ENCODE results near the gene FAAP100. TPM values are rescaled to one million over a fixed set of nuclear protein-coding genes. Genes with fewer than 3 reads are reported as not detected.

The FAAP100 gene
- total RNA-seq, 1 donor, result 31.7 TPM

DNA sequence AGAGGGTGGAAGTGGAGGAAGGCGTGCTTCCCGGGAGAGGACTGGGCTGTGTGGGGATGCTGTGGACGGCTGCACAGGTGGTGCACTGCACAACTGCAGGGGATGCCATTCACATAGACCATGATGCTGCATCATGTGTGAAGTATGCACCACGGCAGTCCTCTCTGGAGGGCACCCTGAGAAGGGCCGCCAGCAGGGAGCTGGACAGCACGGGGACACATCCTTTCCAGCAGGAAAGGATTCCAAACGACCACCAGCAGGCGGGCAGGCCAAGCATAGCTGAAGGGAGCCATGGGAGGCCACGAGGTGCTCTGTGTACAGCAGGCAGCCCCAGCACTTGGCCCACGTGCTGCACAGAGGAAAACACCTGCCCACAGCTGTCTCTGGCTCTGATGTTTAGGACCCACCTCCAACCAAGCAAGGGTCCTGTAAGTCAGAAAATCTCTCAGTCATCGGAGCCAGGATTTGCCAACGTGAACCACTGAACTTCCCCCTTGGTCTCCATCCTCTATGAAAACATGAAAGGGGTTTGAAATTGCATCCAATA lies 49.6 kb downstream of the FAAP100 start:
- H3K4me3 ChIP-seq (ENCODE audit: low read depth, low read length), result no peak overlapping the region
- TF ChIP-seq, protein P1, sequence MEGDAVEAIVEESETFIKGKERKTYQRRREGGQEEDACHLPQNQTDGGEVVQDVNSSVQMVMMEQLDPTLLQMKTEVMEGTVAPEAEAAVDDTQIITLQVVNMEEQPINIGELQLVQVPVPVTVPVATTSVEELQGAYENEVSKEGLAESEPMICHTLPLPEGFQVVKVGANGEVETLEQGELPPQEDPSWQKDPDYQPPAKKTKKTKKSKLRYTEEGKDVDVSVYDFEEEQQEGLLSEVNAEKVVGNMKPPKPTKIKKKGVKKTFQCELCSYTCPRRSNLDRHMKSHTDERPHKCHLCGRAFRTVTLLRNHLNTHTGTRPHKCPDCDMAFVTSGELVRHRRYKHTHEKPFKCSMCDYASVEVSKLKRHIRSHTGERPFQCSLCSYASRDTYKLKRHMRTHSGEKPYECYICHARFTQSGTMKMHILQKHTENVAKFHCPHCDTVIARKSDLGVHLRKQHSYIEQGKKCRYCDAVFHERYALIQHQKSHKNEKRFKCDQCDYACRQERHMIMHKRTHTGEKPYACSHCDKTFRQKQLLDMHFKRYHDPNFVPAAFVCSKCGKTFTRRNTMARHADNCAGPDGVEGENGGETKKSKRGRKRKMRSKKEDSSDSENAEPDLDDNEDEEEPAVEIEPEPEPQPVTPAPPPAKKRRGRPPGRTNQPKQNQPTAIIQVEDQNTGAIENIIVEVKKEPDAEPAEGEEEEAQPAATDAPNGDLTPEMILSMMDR (IDR thresholded peaks at IDR 0.05; ENCODE audit: insufficient read depth, low read length), result no peak
- no peak for DNase-seq (ENCODE audit: low read depth)

DNA sequence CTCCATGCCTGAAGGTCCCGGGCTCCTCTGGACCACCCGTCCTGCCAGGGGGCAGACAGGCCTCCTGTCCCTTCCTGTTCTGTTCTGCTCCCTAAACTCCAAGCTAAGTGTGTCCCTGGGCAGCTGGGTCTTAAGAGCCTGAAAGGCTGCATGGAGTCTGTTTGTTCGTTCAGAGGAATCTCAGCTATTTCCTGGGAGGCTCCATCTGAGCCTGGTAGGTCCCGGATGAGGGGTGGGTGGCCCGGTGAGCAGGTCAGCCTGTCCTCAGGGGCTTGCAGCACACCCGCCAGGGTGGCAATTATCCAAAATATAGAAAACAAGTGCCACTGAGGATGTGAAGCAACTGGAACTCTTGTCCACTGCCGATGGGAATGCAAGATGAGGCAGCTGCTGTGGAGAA lies 52.1 kb downstream of the FAAP100 start:
- DNase-seq (ENCODE audit: low read depth), result no peak
- TF ChIP-seq, protein P1 (IDR thresholded peaks at IDR 0.05; ENCODE audit: insufficient read depth, low read length), result no peak
- no peak overlapping the region for H3K4me3 ChIP-seq (ENCODE audit: low read depth, low read length)

DNA sequence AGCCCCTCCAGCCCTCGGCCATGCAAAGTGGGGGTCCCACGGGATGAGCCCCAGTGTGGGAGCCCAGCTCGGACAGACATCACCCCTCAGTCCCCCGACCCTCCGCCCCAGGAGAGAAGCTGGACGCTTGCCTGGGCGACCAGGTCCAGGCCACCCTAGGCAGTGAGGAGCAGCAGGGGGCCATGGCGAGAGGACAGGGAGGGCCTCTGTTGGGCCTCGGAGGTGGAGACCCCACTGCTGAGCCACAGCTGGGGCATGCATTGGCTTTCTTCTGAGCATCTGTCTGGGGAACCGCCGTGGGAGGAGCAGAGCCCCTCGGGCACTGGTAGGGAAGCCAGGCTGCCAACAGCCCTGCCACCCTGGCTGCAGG lies 52.6 kb downstream of the FAAP100 start:
- DNase-seq (ENCODE audit: low read depth), result no peak
- H3K4me3 ChIP-seq (ENCODE audit: low read depth, low read length), result no peak overlapping the region
- TF ChIP-seq, protein P1 (IDR thresholded peaks at IDR 0.05; ENCODE audit: insufficient read depth, low read length), result no peak

DNA sequence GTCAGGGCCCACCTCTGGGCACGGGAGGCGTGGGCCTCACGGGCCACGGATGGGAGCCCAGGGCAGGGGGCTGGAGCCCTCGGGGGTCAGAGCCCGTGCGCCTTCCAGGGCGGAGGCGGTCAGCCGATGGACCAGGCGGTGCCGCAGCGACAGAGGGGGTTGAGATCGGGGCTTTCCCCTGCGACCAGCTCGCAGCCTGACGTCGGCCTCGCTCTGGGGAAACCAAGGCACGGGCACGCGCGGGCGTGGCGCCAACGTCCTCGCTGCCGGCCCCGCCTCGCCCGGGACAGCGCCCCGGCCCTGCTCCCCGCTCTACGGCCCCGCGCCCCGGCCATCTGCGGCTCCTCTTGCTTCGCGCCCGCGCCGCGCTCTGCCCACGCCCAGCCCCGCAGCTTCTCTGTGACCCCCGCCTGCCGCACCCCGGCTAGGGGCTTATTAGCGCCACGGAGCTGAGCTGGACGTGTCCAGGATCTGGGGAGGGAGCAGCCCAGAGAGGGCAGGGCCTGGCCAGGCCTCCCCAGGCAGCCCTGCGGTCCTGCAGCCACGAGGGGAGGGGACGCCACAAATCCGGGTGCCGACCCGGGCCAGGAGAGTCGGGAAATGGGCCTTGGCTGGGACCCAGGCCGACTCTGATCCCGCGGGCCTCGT lies 53.1 kb downstream of the FAAP100 start:
- no peak overlapping the region for H3K4me3 ChIP-seq (ENCODE audit: low read depth, low read length)
- no peak for DNase-seq (ENCODE audit: low read depth)
- TF ChIP-seq, protein P1 (IDR thresholded peaks at IDR 0.05; ENCODE audit: insufficient read depth, low read length), result no peak

DNA sequence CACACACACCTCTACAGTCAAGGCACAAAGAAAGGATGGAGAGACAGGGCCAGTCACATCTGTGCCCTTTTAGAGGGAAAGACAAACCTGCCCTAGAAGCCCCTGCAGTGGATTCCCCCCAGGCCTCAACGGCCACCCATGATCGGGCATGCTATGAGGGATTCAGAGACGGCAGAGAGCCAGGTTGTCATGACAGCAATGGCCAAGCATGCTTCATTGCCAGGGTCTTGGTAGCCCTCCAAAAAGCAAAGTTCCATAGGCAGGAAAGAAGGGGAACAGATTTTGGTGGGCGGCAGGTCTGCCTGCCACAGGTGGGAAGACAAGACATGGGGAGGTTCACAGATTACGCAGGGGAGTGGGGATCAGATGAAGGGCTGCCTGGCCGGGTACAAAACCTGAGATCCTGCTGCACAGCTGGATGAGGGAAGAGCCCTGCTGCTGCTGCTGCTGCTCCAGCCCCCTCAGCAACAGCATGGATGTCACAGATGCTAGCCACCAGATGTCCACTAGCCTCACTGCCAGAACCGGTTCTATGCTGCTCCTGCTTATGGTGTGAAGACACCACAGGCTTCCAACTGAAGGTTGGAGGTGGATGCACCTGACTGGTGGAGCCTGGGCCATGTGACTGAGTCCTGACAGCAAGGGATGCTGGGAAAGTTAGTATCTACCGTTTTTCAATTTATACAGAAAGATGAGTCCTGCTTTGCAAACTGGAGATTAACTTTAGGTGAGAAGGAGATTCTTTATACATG lies 57.4 kb downstream of the FAAP100 start:
- TF ChIP-seq, protein P1 (IDR thresholded peaks at IDR 0.05; ENCODE audit: insufficient read depth, low read length), result no peak
- DNase-seq (ENCODE audit: low read depth), result no peak
- H3K4me3 ChIP-seq (ENCODE audit: low read depth, low read length), result no peak overlapping the region

DNA sequence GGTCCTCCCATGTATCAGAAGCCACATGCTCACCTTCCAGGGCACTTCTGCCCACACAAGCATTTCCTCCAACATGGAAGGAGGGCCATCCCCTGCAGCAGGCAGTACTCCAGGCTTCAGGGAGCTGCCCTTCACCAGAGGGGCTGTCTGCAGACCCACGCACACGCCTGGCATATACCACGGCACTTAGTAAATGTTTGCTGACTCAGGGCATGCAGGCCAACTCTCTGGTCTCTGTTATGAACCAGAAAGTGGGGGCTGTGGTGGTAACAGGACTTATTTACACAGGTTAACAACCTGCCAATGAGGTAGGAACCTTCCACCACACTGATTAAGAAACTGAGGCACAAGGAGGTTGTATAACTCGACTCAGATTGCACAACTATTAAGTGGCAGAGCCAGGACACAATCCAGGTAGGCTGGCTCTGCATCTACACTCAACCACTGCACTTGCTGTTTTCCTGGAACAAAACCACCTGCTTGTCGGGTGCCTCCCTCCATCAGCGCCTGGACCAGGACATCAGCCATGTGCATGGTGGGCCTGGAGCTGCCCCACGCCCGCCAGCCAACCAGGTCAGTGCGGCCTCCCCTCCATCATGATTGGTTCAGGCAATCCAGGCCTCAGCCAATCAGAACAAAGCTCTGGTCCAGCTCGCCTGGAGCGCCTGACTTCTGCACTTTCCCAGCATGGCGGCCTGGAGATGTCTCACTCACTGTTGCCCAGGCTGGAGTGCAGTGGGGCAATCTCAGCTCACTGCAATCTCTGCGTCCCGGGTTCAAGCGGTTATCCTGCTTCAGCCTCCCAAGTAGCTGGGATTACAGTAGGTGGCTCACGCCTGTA lies 58.7 kb downstream of the FAAP100 start:
- DNase-seq (ENCODE audit: low read depth), result no peak
- no peak overlapping the region for H3K4me3 ChIP-seq (ENCODE audit: low read depth, low read length)
- TF ChIP-seq, protein P1 (IDR thresholded peaks at IDR 0.05; ENCODE audit: insufficient read depth, low read length), result no peak

Measured in fibroblast of the aortic adventitia (primary cell).